ENCODE data around the gene ANKZF1. TPM values are rescaled to one million over a fixed set of nuclear protein-coding genes. Genes with fewer than 3 reads are reported as not detected.

The ANKZF1 gene
- total and polyA plus RNA-seq, 3 donors from 2014 or later, result 27.9 to 56.4 (median 50.9) TPM

GRCh38 chr2:219213026-219213415, 16.6 kb upstream of the ANKZF1 start:
- Histone ChIP-seq H3K4me1 (peaks cover 14% of the 10 kb centered on the region), H3K9me3 (no peaks in the 10 kb centered on the region), H3K4me3 (no peak overlapping the region), H3K36me3 (ENCODE audit: low read depth, missing control alignments) (no peaks in the 10 kb centered on the region), H3K27ac (no peak overlapping the region), H3K27me3 (no peaks in the 10 kb centered on the region)
- intact Hi-C loops (cut with DNase I; ENCODE audit: low total_unique reads), result no loop called here
- no peak for TF ChIP-seq CTCF (IDR thresholded peaks at IDR 0.05)
- no peak for TF ChIP-seq POLR2A (IDR thresholded peaks at IDR 0.05)
- DNase-seq, result no peak
- 88 to 95% methylated on average over 6 to 8 of the region's 8 CpGs for WGBS, 2 donors

GRCh38 chr2:219213486-219214071, 16.0 kb upstream of the ANKZF1 start:
- Histone ChIP-seq H3K36me3 (ENCODE audit: low read depth, missing control alignments) (no peaks in the 10 kb centered on the region), H3K27ac (no peak overlapping the region), H3K4me1 (peaks cover 16% of the 10 kb centered on the region), H3K9me3 (no peaks in the 10 kb centered on the region), H3K27me3 (no peaks in the 10 kb centered on the region), H3K4me3 (no peak overlapping the region)
- no peak for DNase-seq
- WGBS, 2 donors, result 98% methylated on average over 8 to 10 of the region's 10 CpGs
- TF ChIP-seq CTCF (IDR thresholded peaks at IDR 0.05), result no peak
- no peak for TF ChIP-seq POLR2A (IDR thresholded peaks at IDR 0.05)
- intact Hi-C loops (cut with DNase I; ENCODE audit: low total_unique reads), result no loop called here

- Histone ChIP-seq H3K4me3 (no peak overlapping the region), H3K36me3 (ENCODE audit: low read depth, missing control alignments) (no peaks in the 10 kb centered on the region), H3K9me3 (no peaks in the 10 kb centered on the region), H3K4me1 (peaks cover 20% of the 10 kb centered on the region), H3K27me3 (no peaks in the 10 kb centered on the region), H3K27ac (no peak overlapping the region)
- intact Hi-C loops (cut with DNase I; ENCODE audit: low total_unique reads), result no loop called here
- TF ChIP-seq CTCF (IDR thresholded peaks at IDR 0.05) (no peak), POLR2A (IDR thresholded peaks at IDR 0.05) (no peak)
- 94% methylated on average over 14 to 15 of the region's 15 CpGs for WGBS, 2 donors
- DNase-seq, result no peak
These were observed 15.5 kb upstream of the ANKZF1 start for GRCh38 chr2:219214141-219214540.

- 92 to 95% methylated on average over 6 of the region's 6 CpGs for WGBS, 2 donors
- Histone ChIP-seq H3K4me3 (no peak overlapping the region), H3K27ac (no peak overlapping the region), H3K27me3 (no peaks in the 10 kb centered on the region), H3K4me1 (peaks cover 25% of the 10 kb centered on the region), H3K9me3 (no peaks in the 10 kb centered on the region), H3K36me3 (ENCODE audit: low read depth, missing control alignments) (no peaks in the 10 kb centered on the region)
- TF ChIP-seq CTCF (IDR thresholded peaks at IDR 0.05), result no peak
- DNase-seq, result no peak
- intact Hi-C loops (cut with DNase I; ENCODE audit: low total_unique reads), result no loop called here
These were observed 14.8 kb upstream of the ANKZF1 start for GRCh38 chr2:219214786-219215185.

GRCh38 chr2:219215871-219216534, 13.6 kb upstream of the ANKZF1 start:
- peaks cover 27% of the 10 kb centered on the region for H3K4me1 ChIP-seq
- WGBS, 2 donors, result 91 to 93% methylated on average over 23 to 27 of the region's 27 CpGs
- H3K27me3 ChIP-seq, result no peaks in the 10 kb centered on the region
- no peak overlapping the region for H3K27ac ChIP-seq
- no peaks in the 10 kb centered on the region for H3K9me3 ChIP-seq
- no peak overlapping the region for H3K4me3 ChIP-seq
- H3K36me3 ChIP-seq (ENCODE audit: low read depth, missing control alignments), result no peaks in the 10 kb centered on the region
- no peak for DNase-seq
- intact Hi-C loops (cut with DNase I; ENCODE audit: low total_unique reads), result no loop called here
- TF ChIP-seq CTCF (IDR thresholded peaks at IDR 0.05), result no peak
- TF ChIP-seq POLR2A (IDR thresholded peaks at IDR 0.05), result no peak
